ENCODE results near the gene IL17REL. TPM values are rescaled to one million over a fixed set of nuclear protein-coding genes. Genes with fewer than 3 reads are reported as not detected.
A peak's percentile ranks its signal among the peaks of the same experiment; 100 is the strongest.
"Not testable (repeated sequence)": the region's sequence is repeated elsewhere in the genome, so short reads cannot be mapped to it uniquely, and the experiment has no call there.

IL17REL gene
- total RNA-seq, 2 donors from 2014 or later = 0.68 TPM; not detected in 1

DNA sequence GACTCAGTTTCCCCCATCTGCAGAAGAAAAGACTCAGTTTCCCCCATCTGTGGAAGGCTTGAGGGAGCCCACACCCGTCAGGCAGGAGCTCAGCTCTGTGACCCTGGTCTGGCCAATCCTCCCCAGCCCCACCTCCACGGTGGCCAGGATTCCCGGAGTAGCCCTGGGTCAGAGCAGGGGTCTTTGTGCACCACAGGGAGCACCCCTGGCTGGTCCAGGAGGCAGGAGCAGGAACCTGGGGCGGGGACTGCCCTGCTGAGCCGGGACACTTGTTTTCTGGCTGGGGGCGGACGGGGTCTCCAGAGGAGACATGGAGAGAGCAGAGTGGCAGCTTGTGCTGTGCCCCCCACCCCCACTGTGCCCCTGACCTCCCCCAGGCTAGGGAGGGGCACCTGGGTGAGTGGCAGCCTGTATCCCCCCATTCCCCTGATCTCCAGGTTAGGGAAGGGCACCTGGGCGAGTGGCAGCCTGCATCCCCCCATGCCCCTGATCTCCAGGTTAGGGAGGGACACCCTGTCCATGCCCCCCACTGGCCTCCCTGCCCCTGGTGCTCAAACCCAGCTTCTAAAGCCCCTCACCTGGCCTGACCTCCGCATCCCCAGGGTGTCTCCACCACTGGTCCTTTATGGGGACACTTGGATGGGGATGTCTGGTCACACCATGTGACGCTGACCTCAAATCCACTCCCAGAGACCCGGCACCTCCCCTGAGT is 18.8 kb downstream of the IL17REL start:
- Histone ChIP-seq H3K4me3 (no peak overlapping the region), H3K36me3 (no peaks in the 10 kb centered on the region), H3K27me3 (replicated peaks; ENCODE audit: insufficient read depth) (no peaks in the 10 kb centered on the region), H3K4me1 (replicated peaks) (no peaks in the 10 kb centered on the region), H3K9me3 (no peaks in the 10 kb centered on the region), H3K27ac (no peak overlapping the region)
- TF ChIP-seq POLR2AphosphoS5 (IDR thresholded peaks at IDR 0.05) (no peak), POLR2A (IDR thresholded peaks at IDR 0.05) (no peak), CTCF (IDR thresholded peaks at IDR 0.05) (no peak)
- no peak for DNase-seq (ENCODE audit: low spot score)
- 83% methylated on average over 11 of the region's 11 CpGs for WGBS
- intact Hi-C loops (cut with DNase I) = no loop called here

DNA sequence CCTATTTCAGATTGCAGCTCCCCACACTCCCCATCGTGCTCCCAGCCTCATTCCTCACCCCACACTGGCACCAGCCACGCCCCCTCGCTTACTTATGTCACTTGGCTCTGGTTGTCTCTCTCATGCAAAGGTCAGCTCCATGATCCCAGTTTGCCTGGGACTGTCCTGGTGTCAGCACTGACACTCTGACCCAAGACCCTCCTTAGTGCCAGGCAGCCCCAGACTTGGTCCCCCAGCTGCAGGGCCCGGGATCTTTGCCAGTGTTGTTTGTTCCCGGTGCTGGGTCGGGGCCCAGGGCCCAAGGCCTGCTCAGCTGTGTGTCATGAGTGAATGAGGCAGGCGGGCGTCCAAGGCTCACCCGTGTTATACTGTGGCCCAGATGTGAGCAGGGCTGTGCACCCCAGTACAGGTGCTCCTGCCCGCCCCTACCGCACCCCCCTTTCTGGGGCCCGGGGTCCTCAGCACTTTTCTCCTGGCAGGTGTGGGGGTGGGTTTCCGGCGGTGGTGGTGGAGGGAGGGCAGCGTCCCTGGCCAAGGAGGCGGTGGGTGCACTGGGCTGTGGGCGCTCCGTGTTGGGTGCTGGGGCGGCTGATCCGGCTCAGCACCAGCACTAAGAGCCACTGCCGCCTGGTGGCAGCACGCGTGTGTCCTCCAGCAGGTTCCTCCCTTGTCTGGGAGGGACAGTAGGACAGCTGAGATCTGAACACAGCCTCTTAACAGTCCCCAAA is 19.5 kb downstream of the IL17REL start:
- 36% methylated on average over 23 of the region's 23 CpGs for WGBS
- no peaks in the 10 kb centered on the region for H3K9me3 ChIP-seq
- H3K4me1 ChIP-seq (replicated peaks) = no peaks in the 10 kb centered on the region
- intact Hi-C loops (cut with DNase I) = no loop called here
- no peaks in the 10 kb centered on the region for H3K27me3 ChIP-seq (replicated peaks; ENCODE audit: insufficient read depth)
- H3K36me3 ChIP-seq = no peaks in the 10 kb centered on the region
- H3K27ac ChIP-seq = no peak overlapping the region
- peak; percentile 62 for DNase-seq (ENCODE audit: low spot score)
- TF ChIP-seq CTCF (IDR thresholded peaks at IDR 0.05) = peak; percentile 45 to 90 (median 78)
- no peak for TF ChIP-seq POLR2A (IDR thresholded peaks at IDR 0.05)
- peak; percentile 22 for TF ChIP-seq POLR2AphosphoS5 (IDR thresholded peaks at IDR 0.05)
- H3K4me3 ChIP-seq = no peak overlapping the region

- TF ChIP-seq POLR2AphosphoS5 (IDR thresholded peaks at IDR 0.05) = no peak
- TF ChIP-seq CTCF (IDR thresholded peaks at IDR 0.05) = no peak
- no peak for TF ChIP-seq POLR2A (IDR thresholded peaks at IDR 0.05)
- intact Hi-C loops (cut with DNase I) = no loop called here
- WGBS = 89% methylated on average over 7 of the region's 7 CpGs
- no peaks in the 10 kb centered on the region for H3K9me3 ChIP-seq
- no peak overlapping the region for H3K4me3 ChIP-seq
- no peak for DNase-seq (ENCODE audit: low spot score)
- H3K4me1 ChIP-seq (replicated peaks) = no peaks in the 10 kb centered on the region
- no peaks in the 10 kb centered on the region for H3K36me3 ChIP-seq
- no peak overlapping the region for H3K27ac ChIP-seq
- H3K27me3 ChIP-seq (replicated peaks; ENCODE audit: insufficient read depth) = no peaks in the 10 kb centered on the region
Measured at GRCh38 chr22:49991907-49992533, 20.5 kb downstream of the IL17REL start.

DNA sequence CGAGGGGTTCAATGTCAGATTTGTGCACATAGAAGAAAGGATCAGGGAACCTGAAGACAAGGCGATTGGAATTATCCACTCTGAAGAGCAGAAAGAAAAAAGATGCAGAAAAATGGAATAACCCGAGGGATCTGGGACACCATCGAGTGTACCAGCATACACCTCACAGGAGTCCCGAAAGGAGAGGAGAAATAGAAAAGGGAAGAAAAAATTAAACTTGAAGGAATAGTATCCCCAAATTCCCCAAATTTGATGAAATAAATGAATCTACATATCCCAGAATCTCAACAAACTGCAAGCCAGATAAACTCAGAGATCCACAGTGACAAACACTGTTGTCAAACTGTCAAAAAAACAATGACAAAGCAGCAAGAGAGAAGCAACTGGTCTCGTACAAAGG is 21.4 kb downstream of the IL17REL start:
- no peak for DNase-seq (ENCODE audit: low spot score)
- no peaks in the 10 kb centered on the region for H3K4me1 ChIP-seq (replicated peaks)
- intact Hi-C loops (cut with DNase I) = no loop called here
- H3K36me3 ChIP-seq = no peaks in the 10 kb centered on the region
- H3K9me3 ChIP-seq = no peaks in the 10 kb centered on the region
- 85% methylated on average over 6 of the region's 6 CpGs for WGBS
- H3K4me3 ChIP-seq = no peak overlapping the region
- no peak overlapping the region for H3K27ac ChIP-seq
- H3K27me3 ChIP-seq (replicated peaks; ENCODE audit: insufficient read depth) = no peaks in the 10 kb centered on the region
- no peak for TF ChIP-seq POLR2AphosphoS5 (IDR thresholded peaks at IDR 0.05)
- no peak for TF ChIP-seq POLR2A (IDR thresholded peaks at IDR 0.05)
- TF ChIP-seq CTCF (IDR thresholded peaks at IDR 0.05) = no peak

GRCh38 chr22:49989826-49990225 is 22.7 kb downstream of the IL17REL start:
- intact Hi-C loops (cut with DNase I); H3K36me3 ChIP-seq; H3K9me3 ChIP-seq; H3K27ac ChIP-seq; H3K27me3 ChIP-seq (replicated peaks; ENCODE audit: insufficient read depth); H3K4me1 ChIP-seq (replicated peaks); DNase-seq (ENCODE audit: low spot score); H3K4me3 ChIP-seq: not testable (repeated sequence)
- WGBS = 92% methylated on average over 24 of the region's 24 CpGs
